K562 (cell line): ENCODE measurements around the gene SPEG. TPM values are rescaled to one million over a fixed set of nuclear protein-coding genes. Genes with fewer than 3 reads are reported as not detected.

Experiments
- ATAC-seq: fragments of 200-7000 bp; cut with Tn5 transposase; 3 replicates; pipeline ENCODE4 v1.9.1; 2020; ENCODE audit warnings: moderate library complexity
- BruUV-seq: library from RNA; stranded (reverse); fragments of 400-500 nt; replicated peaks from 2 replicates; lab custom pipeline; 2021; lab: Mats Ljungman, UMichigan
- CTCF ChIA-PET: fragments of 300-600 bp; formaldehyde crosslinking; extraction: SDS; loops from one replicate; lab custom pipeline; 2021; ENCODE audit warnings: low intra/inter-chr PET ratio; lab: Yijun Ruan, JAX
- POLR2A ChIA-PET: fragments of 300-600, 350-650 bp; sonication (Branson Sonifier 250); formaldehyde crosslinking; extraction: SDS; loops from one replicate; lab custom pipeline; 2021; ENCODE audit warnings: antibody characterized with exemption, inconsistent platforms; lab: Yijun Ruan, JAX
- DNase-seq, 4 experiments: peaks; one replicate each; pipeline versions ENCODE4 v3.0.0 to v3.0.0-alpha.2; 2011 to 2018; ENCODE audit warnings: low spot score in 3 of 4, mixed read lengths in 3 of 4; ENCODE audit errors: extremely low read depth in 1 of 4
- FAIRE-seq: peaks from 2 replicates; lab custom pipeline; 2011; peaks lifted over from hg19 to GRCh38; lab: Jason Lieb, UNC
- H2AFZ ChIP-seq: 2 replicates; pipeline ENCODE4 v1.6.0; 2011; ENCODE audit warnings: low read depth, low read length, control low read depth, inconsistent platforms
- H3K27ac ChIP-seq: fragments of 200-600 bp; 3 replicates; pipeline ENCODE4 v1.8.0; 2011; ENCODE audit warnings: low read depth, mild to moderate bottlenecking, control low read depth, inconsistent platforms, low read length, moderate library complexity, mixed read lengths; ENCODE audit errors: extremely low read depth
- H3K27me3 ChIP-seq, 2 experiments: fragments of 300-600 bp in 1 of 2; 2 replicates in 1 of 2; 3 replicates in 1 of 2; pipeline versions ENCODE4 v1.6.0 to v1.8.0; 2011; ENCODE audit warnings: inconsistent platforms in 2 of 2, low read length in 2 of 2, mild to moderate bottlenecking in 1 of 2, mixed read lengths in 1 of 2, moderate library complexity in 1 of 2; ENCODE audit not compliant: control insufficient read depth in 2 of 2, insufficient read depth in 2 of 2
- H3K36me3 ChIP-seq: fragments of 300-600 bp; 3 replicates; pipeline ENCODE4 v1.8.0; 2011; ENCODE audit warnings: mild to moderate bottlenecking, low read length, inconsistent platforms; ENCODE audit not compliant: control insufficient read depth, insufficient read depth
- H3K4me1 ChIP-seq, 2 experiments: fragments of 200-600 bp in 1 of 2; replicated peaks in 1 of 2; 2 replicates in 1 of 2; 3 replicates in 1 of 2; pipeline versions ENCODE4 v1.5.1 to v1.8.0; 2011; ENCODE audit warnings: inconsistent platforms in 2 of 2, low read length in 2 of 2, mild to moderate bottlenecking in 1 of 2, mixed read lengths in 1 of 2, moderate library complexity in 1 of 2; ENCODE audit not compliant: control insufficient read depth in 2 of 2, insufficient read depth in 2 of 2
- H3K4me2 ChIP-seq: 2 replicates; pipeline ENCODE4 v1.6.1; 2011; ENCODE audit warnings: low read length, control low read depth, inconsistent platforms, mixed read lengths; ENCODE audit not compliant: insufficient read depth
- H3K4me3 ChIP-seq: fragments of 200-600 bp; sonication (generic), shearing (Covaris generic); 2 replicates; pipeline ENCODE4 v1.5.1; 2016; ENCODE audit warnings: control low read depth, inconsistent platforms
- H3K79me2 ChIP-seq: fragments of 200-600 bp; 3 replicates; pipeline ENCODE4 v1.8.0; 2011; ENCODE audit warnings: low read length, inconsistent platforms; ENCODE audit not compliant: control insufficient read depth, insufficient read depth
- H3K9ac ChIP-seq, 2 experiments: 2 replicates each; pipeline versions ENCODE4 v1.6.0 to v1.6.1; 2011; ENCODE audit warnings: low read depth in 2 of 2, low read length in 2 of 2, control low read depth in 1 of 2, inconsistent platforms in 1 of 2, mild to moderate bottlenecking in 1 of 2, mixed read lengths in 1 of 2; ENCODE audit not compliant: insufficient read depth in 1 of 2
- H3K9me1 ChIP-seq: one replicate; pipeline ENCODE4 v1.6.0; 2011; ENCODE audit warnings: inconsistent platforms, mild to moderate bottlenecking, low read length, moderate library complexity; ENCODE audit not compliant: control insufficient read depth, insufficient read depth
- H3K9me3 ChIP-seq: replicated peaks from 2 replicates; pipeline ENCODE4 v1.5.1; 2011; ENCODE audit warnings: low read depth, low read length, inconsistent platforms; ENCODE audit not compliant: control insufficient read depth, insufficient read depth
- H4K20me1 ChIP-seq: replicated peaks from 2 replicates; pipeline ENCODE4 v1.6.1; 2011; ENCODE audit warnings: low read length, inconsistent platforms, mixed read lengths; ENCODE audit not compliant: control insufficient read depth, insufficient read depth
- KDM2B ChIP-seq: fragments of 250-450 bp; sonication (Bioruptor Pico); IDR thresholded peaks from 2 replicates; pipeline ENCODE4 v1.8.0; 2021; ENCODE audit warnings: mild to moderate bottlenecking, moderate library complexity
- MAZ ChIP-seq, 2 experiments: fragments of 450-650 bp in 1 of 2; sonication (generic) in 1 of 2; formaldehyde crosslinking; IDR thresholded peaks in 1 of 2; conservative IDR thresholded peaks in 1 of 2; 2 replicates each; pipeline versions ENCODE4 v1.4.0 to v1.5.0; 2020; ENCODE audit warnings: mild to moderate bottlenecking in 1 of 2, missing genetic modification reagents in 1 of 2
- PHB ChIP-seq: fragments of 250-450 bp; sonication (Bioruptor Pico); IDR thresholded peaks from 2 replicates; pipeline ENCODE4 v1.5.0; 2021
- RBFOX2 ChIP-seq: fragments of 200-400 bp; formaldehyde crosslinking; IDR thresholded peaks from 2 replicates; pipeline ENCODE4 v1.6.1; 2017; ENCODE audit warnings: low read depth, mild to moderate bottlenecking, low read length, moderate library complexity
- TAF9B ChIP-seq: fragments of 450-650 bp; IDR thresholded peaks from 2 replicates; pipeline ENCODE4 v1.6.1; 2018; ENCODE audit warnings: mild to moderate bottlenecking; ENCODE audit not compliant: partially characterized antibody
- TEAD2 ChIP-seq: fragments of 450-650 bp; IDR thresholded peaks from 2 replicates; pipeline ENCODE4 v1.6.1; 2016; ENCODE audit warnings: missing genetic modification characterization, control low read depth, missing compliant biosample characterization
- ZFP36 ChIP-seq: fragments of 150-350 bp; IDR thresholded peaks from 2 replicates; pipeline ENCODE4 v1.6.1; 2018; ENCODE audit warnings: low read length, low read depth; ENCODE audit not compliant: partially characterized antibody
- ZNF134 ChIP-seq: fragments of 250-450 bp; sonication (Bioruptor Pico); conservative IDR thresholded peaks from 2 replicates; pipeline ENCODE4 v1.4.0; 2020
- ZNF324 ChIP-seq: fragments of 250-450 bp; sonication (Bioruptor Pico); IDR thresholded peaks from 2 replicates; pipeline ENCODE4 v1.4.0; 2020; ENCODE audit warnings: mild to moderate bottlenecking
- WGBS: fragments of 100-300 bp; shearing (Covaris generic); methylation state at CpG from one replicate; pipeline ENCODE4 v1.1.6; 2016; ENCODE audit warnings: low coverage, mixed read lengths; ENCODE audit not compliant: insufficient coverage; ENCODE audit errors: missing lambda C conversion rate; 5-methylcytosine and 5-hydroxymethylcytosine counted together
- in situ Hi-C: fragments of 300-500 bp; cut with MboI; formaldehyde crosslinking; loops from 4 replicates; pipeline ENCODE4 v1.15.0; 2018; ENCODE audit warnings: inconsistent platforms, mixed read lengths
- intact Hi-C: fragments of 100-400 bp; cut with micrococcal nuclease; formaldehyde crosslinking; loops from 2 replicates; pipeline ENCODE4 v1.14.2; 2022
- polyA plus RNA-seq, 8 experiments: library from polyadenylated mRNA; depleted of rRNA in 4 of 8; stranded (reverse) in 5 of 8; unstranded in 3 of 8; fragments of >200 nt; fragmentation: Nextera tagmentation in 2 of 8; fragmentation: Illumina TruSeq in 1 of 8; extraction: Ambion mirVana in 2 of 8; extraction: Trizol in 1 of 8; gene quantifications; 2 replicates each; pipeline versions ENCODE4 v1.2.1 to v1.2.3, GENCODE V29; 2011 to 2014; ENCODE audit warnings: inconsistent platforms in 1 of 8, missing spikeins in 1 of 8
- total RNA-seq, 7 experiments: library from RNA; depleted of rRNA in 6 of 7; stranded (reverse); fragments of >200 nt in 6 of 7; fragmentation: Illumina TruSeq in 2 of 7; extraction: Trizol in 2 of 7; gene quantifications; 2 replicates each; pipeline versions ENCODE4 v1.2.1 to v1.2.3, GENCODE V29; 2011 to 2021; ENCODE audit warnings: low replicate concordance in 1 of 7
- TF ChIP-seq, protein P1 (sequence below): fragments of 250-450 bp; sonication (Bioruptor Pico); IDR thresholded peaks from 2 replicates; pipeline ENCODE4 v1.5.0; 2021; ENCODE audit warnings: mild to moderate bottlenecking, borderline replicate concordance

The SPEG gene
- total and polyA plus RNA-seq, 9 of the 15 experiments (the other 6 are each of a cell fraction or from before 2014, with no cell fraction given): 0.49 to 8.7 (median 3.0) TPM

DNA sequence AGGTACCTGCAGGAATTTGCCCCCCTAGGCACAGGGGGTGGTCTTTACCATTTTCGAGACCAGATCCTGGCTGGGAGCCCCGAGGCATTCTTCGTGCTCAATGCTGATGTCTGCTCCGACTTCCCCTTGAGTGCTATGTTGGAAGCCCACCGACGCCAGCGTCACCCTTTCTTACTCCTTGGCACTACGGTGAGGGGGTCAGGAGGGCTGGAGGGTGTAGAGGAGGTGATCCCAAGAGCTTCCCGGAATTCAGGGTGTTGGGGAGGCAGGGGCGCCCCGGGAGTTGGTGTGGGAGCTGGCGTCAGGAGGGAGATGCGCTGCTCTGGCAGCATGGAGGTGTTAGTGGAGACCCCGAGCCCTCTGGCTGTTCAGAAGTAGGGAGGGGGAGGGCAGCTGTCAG lies 67.2 kb downstream of the SPEG start:
- Histone ChIP-seq H3K9ac (peak overlapping the region; percentile 52 to 92), H3K9me1 (no peaks in the 10 kb centered on the region), H3K4me2 (peak overlapping the region; percentile 77), H2AFZ (no peak overlapping the region), H3K4me3 (peak overlapping the region; percentile 30), H4K20me1 (no peaks in the 10 kb centered on the region), H3K79me2 (peaks cover 50% of the 10 kb centered on the region), H3K36me3 (peaks cover 42% of the 10 kb centered on the region; the same call in 2 of the 3 replicates), H3K27ac (peak overlapping the region; percentile 53; the same call in 2 of the 3 replicates), H3K4me1 (peaks cover 37 to 63% of the 10 kb centered on the region in 2 experiments), H3K27me3 (no peaks in the 10 kb centered on the region), H3K9me3 (no peaks in the 10 kb centered on the region)
- FAIRE-seq: no peak
- ChIA-PET POLR2A (interaction anchor here (1.6 to 4.9 kb wide), 2 partner anchors 7 to 10 kb away, joined by 5 to 37 read pairs; no protein-coding TSS in a partner anchor), CTCF (no interaction called here)
- no peak for DNase-seq
- ATAC-seq: no peak
- no peak for TF ChIP-seq TAF9B
- TF ChIP-seq MAZ (CRISPR knock-in tag; conservative IDR thresholded peaks at IDR 0.05 in 1 of 2, IDR thresholded peaks at IDR 0.05 in 1 of 2): 0 out of 4 replicates have a peak, but pooled peaks of 1 of the 2 experiments have one; percentile 3
- TF ChIP-seq PHB (CRISPR knock-in tag): no peak
- TF ChIP-seq RBFOX2: peak; percentile 15; the same call in 1 of the 2 replicates
- no peak for TF ChIP-seq KDM2B (CRISPR knock-in tag)
- no peak for TF ChIP-seq ZNF324 (CRISPR knock-in tag)
- intact Hi-C loops (no loop called here), in situ Hi-C loops (no loop called here)
- 25% methylated on average over 6 of the region's 14 CpGs for WGBS
- no TSS peak for BruUV-seq

DNA sequence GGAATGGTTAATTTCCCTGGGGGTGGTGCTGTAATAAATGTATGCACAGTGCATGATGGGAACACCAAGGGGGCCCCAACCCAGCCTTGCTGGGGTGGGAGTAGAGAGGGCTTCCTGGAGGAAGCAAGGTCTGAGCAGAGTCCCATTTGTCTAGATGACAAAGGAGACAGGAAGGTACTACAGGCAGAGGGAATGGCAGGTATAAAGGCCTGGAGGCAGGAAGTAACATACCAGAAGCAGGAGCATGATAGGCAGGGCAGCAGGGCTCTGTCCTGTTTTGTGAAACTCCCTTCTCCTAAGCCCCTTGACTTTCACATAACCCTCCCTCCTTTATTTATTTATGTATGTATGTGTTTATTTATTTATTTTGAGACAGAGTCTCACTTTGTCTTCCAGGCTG lies 68.0 kb downstream of the SPEG start:
- in situ Hi-C loops (no loop called here), intact Hi-C loops (no loop called here)
- no peak overlapping the region for H2AFZ ChIP-seq
- BruUV-seq: no TSS peak
- H3K27me3 ChIP-seq: no peaks in the 10 kb centered on the region
- peaks cover 36 to 63% of the 10 kb centered on the region in 2 experiments for H3K4me1 ChIP-seq
- H3K27ac ChIP-seq: peak overlapping the region; percentile 53; the same call in 2 of the 3 replicates
- peaks cover 45% of the 10 kb centered on the region for H3K79me2 ChIP-seq
- TF ChIP-seq ZFP36 (peak; percentile 67), ZNF134 (CRISPR knock-in tag) (no peak), TEAD2 (tag) (no peak)
- TF ChIP-seq, protein P1, sequence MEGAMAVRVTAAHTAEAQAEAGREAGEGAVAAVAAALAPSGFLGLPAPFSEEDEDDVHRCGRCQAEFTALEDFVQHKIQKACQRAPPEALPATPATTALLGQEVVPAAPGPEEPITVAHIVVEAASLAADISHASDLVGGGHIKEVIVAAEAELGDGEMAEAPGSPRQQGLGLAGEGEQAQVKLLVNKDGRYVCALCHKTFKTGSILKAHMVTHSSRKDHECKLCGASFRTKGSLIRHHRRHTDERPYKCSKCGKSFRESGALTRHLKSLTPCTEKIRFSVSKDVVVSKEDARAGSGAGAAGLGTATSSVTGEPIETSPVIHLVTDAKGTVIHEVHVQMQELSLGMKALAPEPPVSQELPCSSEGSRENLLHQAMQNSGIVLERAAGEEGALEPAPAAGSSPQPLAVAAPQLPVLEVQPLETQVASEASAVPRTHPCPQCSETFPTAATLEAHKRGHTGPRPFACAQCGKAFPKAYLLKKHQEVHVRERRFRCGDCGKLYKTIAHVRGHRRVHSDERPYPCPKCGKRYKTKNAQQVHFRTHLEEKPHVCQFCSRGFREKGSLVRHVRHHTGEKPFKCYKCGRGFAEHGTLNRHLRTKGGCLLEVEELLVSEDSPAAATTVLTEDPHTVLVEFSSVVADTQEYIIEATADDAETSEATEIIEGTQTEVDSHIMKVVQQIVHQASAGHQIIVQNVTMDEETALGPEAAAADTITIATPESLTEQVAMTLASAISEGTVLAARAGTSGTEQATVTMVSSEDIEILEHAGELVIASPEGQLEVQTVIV (CRISPR knock-in tag): no peak
- no peaks in the 10 kb centered on the region for H3K9me3 ChIP-seq
- H3K4me2 ChIP-seq: peak overlapping the region; percentile 77; the same call in 1 of the 2 replicates
- ATAC-seq: no peak
- no peak for DNase-seq
- ChIA-PET POLR2A (no interaction called here), CTCF (no interaction called here)
- H3K9ac ChIP-seq: peak overlapping the region; percentile 11 to 52; a peak in 2 of 4 replicates
- no peaks in the 10 kb centered on the region for H3K9me1 ChIP-seq
- H3K4me3 ChIP-seq: no peak overlapping the region
- peaks cover 49% of the 10 kb centered on the region; the same call in 2 of the 3 replicates for H3K36me3 ChIP-seq
- no peaks in the 10 kb centered on the region for H4K20me1 ChIP-seq
- peak; percentile 23 for FAIRE-seq
